GM21526 (cell line): ENCODE measurements around the gene UBE2I.

Source experiments
- ATAC-seq: cut with Tn5 transposase; IDR thresholded peaks from one replicate; pipeline ENCODE4 v1.9.1; 2021; ENCODE audit warnings: moderate library complexity; ENCODE audit not compliant: unreplicated experiment, low FRiP score

Gene UBE2I

GRCh38 chr16:1277151-1277598, 32.3 kb upstream of the UBE2I start:
- no peak for ATAC-seq

- no peak for ATAC-seq
These were observed 31.7 kb upstream of the UBE2I start for GRCh38 chr16:1277617-1278282.

GRCh38 chr16:1278477-1278876, 31.0 kb upstream of the UBE2I start:
- ATAC-seq, result no peak

- ATAC-seq, result no peak
These were observed 30.1 kb upstream of the UBE2I start for GRCh38 chr16:1279081-1279944.

- no peak for ATAC-seq
These were observed 29.4 kb upstream of the UBE2I start for GRCh38 chr16:1279945-1280589.

GRCh38 chr16:1280783-1281182, 28.7 kb upstream of the UBE2I start:
- no peak for ATAC-seq

GRCh38 chr16:1281517-1281916, 27.9 kb upstream of the UBE2I start:
- no peak for ATAC-seq

- no peak for ATAC-seq
These were observed 27.0 kb upstream of the UBE2I start for GRCh38 chr16:1282324-1282973.

GRCh38 chr16:1283296-1283695, 26.1 kb upstream of the UBE2I start:
- no peak for ATAC-seq

- ATAC-seq, result no peak
These were observed 25.3 kb upstream of the UBE2I start for GRCh38 chr16:1283996-1284616.

GRCh38 chr16:1285669-1286512, 23.5 kb upstream of the UBE2I start:
- no peak for ATAC-seq

GRCh38 chr16:1286513-1287094, 22.8 kb upstream of the UBE2I start:
- no peak for ATAC-seq

- ATAC-seq, result no peak
These were observed 21.3 kb upstream of the UBE2I start for GRCh38 chr16:1287982-1288670.

- ATAC-seq, result no peak
These were observed 20.5 kb upstream of the UBE2I start for GRCh38 chr16:1288813-1289476.

GRCh38 chr16:1289477-1289866, 20.0 kb upstream of the UBE2I start:
- no peak for ATAC-seq

GRCh38 chr16:1290063-1290501, 19.4 kb upstream of the UBE2I start:
- ATAC-seq, result no peak

- no peak for ATAC-seq
These were observed 18.4 kb upstream of the UBE2I start for GRCh38 chr16:1290860-1291575.
